ENCODE results near the gene IL13RA2. TPM values are rescaled to one million over a fixed set of nuclear protein-coding genes. Genes with fewer than 3 reads are reported as not detected.

Gene IL13RA2
- total and polyA plus RNA-seq, 10 donors = 0.07 to 0.49 (median 0.18) TPM; not detected in 6

- no peaks in the 10 kb centered on the region for H3K27me3 ChIP-seq (replicated peaks in 1 of 7)
- H3K4me3 ChIP-seq = no peak overlapping the region
- no peaks in the 10 kb centered on the region for H3K9me3 ChIP-seq
- no peak for TF ChIP-seq POLR2A (IDR thresholded peaks at IDR 0.05)
- TF ChIP-seq POLR2AphosphoS5 (IDR thresholded peaks at IDR 0.05) = no peak
- no peak for TF ChIP-seq CTCF (IDR thresholded peaks at IDR 0.05 in 8 of 11, conservative IDR thresholded peaks at IDR 0.05 in 3 of 11)
- intact Hi-C loops (cut with DNase I; ENCODE audit: low total_unique reads) = no loop called here
- H3K27ac ChIP-seq = no peak overlapping the region
- 53 to 81% (median 61%) methylated on average over 3 of the region's 3 CpGs for WGBS, 5 donors
- DNase-seq = no peak
- no peaks in the 10 kb centered on the region for H3K4me1 ChIP-seq
- no peaks in the 10 kb centered on the region for H3K36me3 ChIP-seq
Measured at GRCh38 chrX:114964374-114964773, 53.0 kb downstream of the IL13RA2 start.

DNA sequence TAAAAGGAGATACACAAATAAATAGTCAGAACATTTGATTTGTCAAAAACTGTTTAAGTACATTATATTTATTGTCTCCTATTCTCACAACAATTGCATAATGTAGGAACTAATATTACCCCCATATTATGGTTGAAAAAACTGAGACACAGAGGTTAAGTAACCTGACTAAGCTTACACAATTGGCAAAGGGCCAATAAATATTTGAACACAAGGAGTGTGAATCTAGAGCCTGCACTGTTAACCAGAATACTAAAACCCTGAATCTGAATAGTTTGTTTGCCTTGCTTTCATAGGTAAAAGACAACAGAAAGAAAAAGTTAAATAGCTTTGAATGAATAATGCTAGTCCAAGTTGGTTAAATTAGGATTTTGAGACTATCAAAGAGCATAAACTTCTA is 55.2 kb downstream of the IL13RA2 start:
- no peak for DNase-seq
- intact Hi-C loops (cut with DNase I; ENCODE audit: low total_unique reads) = no loop called here

DNA sequence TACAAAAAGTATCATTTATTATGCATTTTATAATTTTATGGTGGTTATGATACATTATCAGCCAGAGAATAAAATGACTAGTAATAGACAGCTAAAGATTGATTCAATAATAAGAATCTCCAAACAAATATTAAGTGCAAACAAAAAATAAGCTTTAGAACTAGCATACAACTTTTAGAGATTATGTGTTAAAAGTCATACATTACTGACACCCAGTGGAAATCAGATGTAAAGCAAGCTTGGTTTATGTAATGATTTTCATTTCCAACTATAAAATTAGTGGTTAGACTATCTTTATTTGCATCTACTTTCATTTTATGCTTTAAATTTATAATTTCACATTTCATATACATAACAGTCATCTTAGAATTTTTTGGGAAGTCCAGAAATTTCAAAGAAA is 57.7 kb downstream of the IL13RA2 start:
- no peaks in the 10 kb centered on the region for H3K9me3 ChIP-seq
- no peak overlapping the region for H3K4me3 ChIP-seq
- no peaks in the 10 kb centered on the region for H3K27me3 ChIP-seq (replicated peaks in 1 of 7)
- intact Hi-C loops (cut with DNase I; ENCODE audit: low total_unique reads) = no loop called here
- TF ChIP-seq POLR2A (IDR thresholded peaks at IDR 0.05) (no peak), CTCF (IDR thresholded peaks at IDR 0.05 in 8 of 11, conservative IDR thresholded peaks at IDR 0.05 in 3 of 11) (no peak), POLR2AphosphoS5 (IDR thresholded peaks at IDR 0.05) (no peak)
- H3K36me3 ChIP-seq = no peaks in the 10 kb centered on the region
- no peaks in the 10 kb centered on the region for H3K4me1 ChIP-seq
- H3K27ac ChIP-seq = no peak overlapping the region
- no peak for DNase-seq

More for the DNA sequence above, 55.2 kb downstream of the IL13RA2 start:
- Histone ChIP-seq H3K4me1 (no peaks in the 10 kb centered on the region), H3K27me3 (replicated peaks in 1 of 7) (no peaks in the 10 kb centered on the region), H3K4me3 (no peak overlapping the region), H3K36me3 (no peaks in the 10 kb centered on the region), H3K27ac (no peak overlapping the region), H3K9me3 (no peaks in the 10 kb centered on the region)
- TF ChIP-seq POLR2AphosphoS5 (IDR thresholded peaks at IDR 0.05) (no peak), CTCF (IDR thresholded peaks at IDR 0.05 in 8 of 11, conservative IDR thresholded peaks at IDR 0.05 in 3 of 11) (no peak)

Small RNA genes lying within 50 kb of the gene (small RNA-seq; reads per million reads assigned to genes)
- gene RNU6-648P = 0 reads per million in 4 donors

Other genes with a start within 250 kb of the IL13RA2 start
- not detected for gene RBMXL3, start 171.8 kb upstream of the IL13RA2 start, total RNA-seq
- not detected for gene RBMXL3, start 171.8 kb upstream of the IL13RA2 start, polyA plus RNA-seq
- gene LRCH2, start 216.5 kb upstream of the IL13RA2 start, total RNA-seq = 1 to 10 TPM; 2.5 to 4.0 (median 3.1) TPM
- gene LRCH2, start 216.5 kb upstream of the IL13RA2 start, polyA plus RNA-seq = 1 to 10 TPM in 1 of 3 donors, under 1 TPM in 2; 0.39 to 1.6 (median 0.47) TPM